Neural cell (in vitro differentiated cells): Measurements from ENCODE around the gene ARHGAP5. TPM values are rescaled to one million over a fixed set of nuclear protein-coding genes. Genes with fewer than 3 reads are reported as not detected.

Experiments
- H2AFZ ChIP-seq: fragments of 200-600, 300-800 bp; sonication (generic), shearing (Covaris generic); 2 replicates; pipeline ENCODE4 v1.6.0; 2014; ENCODE audit warnings: low read depth, mild to moderate bottlenecking, antibody characterized with exemption, low read length, moderate library complexity
- H3F3A ChIP-seq: fragments of 200-600 bp; shearing (Covaris generic); 2 replicates; pipeline ENCODE4 v1.6.1; 2016; ENCODE audit warnings: mild to moderate bottlenecking, moderate library complexity, mixed read lengths, antibody characterized with exemption, low read length; ENCODE audit not compliant: insufficient read depth, poor library complexity, severe bottlenecking
- H3K27ac ChIP-seq: fragments of 200-600, 300-800 bp; sonication (generic), shearing (Covaris generic); 2 replicates; pipeline ENCODE4 v1.5.1; 2014; ENCODE audit warnings: mild to moderate bottlenecking, low read length, moderate library complexity
- H3K27me3 ChIP-seq: fragments of 300-800, 200-600 bp; sonication (generic), shearing (Covaris generic); 2 replicates; pipeline ENCODE4 v1.6.0; 2014; ENCODE audit warnings: mild to moderate bottlenecking, low read depth, low read length, moderate library complexity; ENCODE audit not compliant: insufficient read depth
- H3K36me3 ChIP-seq: fragments of 300-800, 200-600 bp; sonication (generic), shearing (Covaris generic); 2 replicates; pipeline ENCODE4 v1.5.1; 2014; ENCODE audit warnings: mild to moderate bottlenecking, antibody characterized with exemption, low read length, moderate library complexity; ENCODE audit not compliant: insufficient read depth
- H3K4me2 ChIP-seq: fragments of 300-800, 200-600 bp; sonication (generic), shearing (Covaris generic); 2 replicates; pipeline ENCODE4 v1.6.0; 2014; ENCODE audit warnings: mild to moderate bottlenecking, low read length
- H3K4me3 ChIP-seq: fragments of 300-800, 200-600 bp; sonication (generic), shearing (Covaris generic); 2 replicates; pipeline ENCODE4 v1.5.1; 2014; ENCODE audit warnings: mild to moderate bottlenecking, low read length, moderate library complexity
- H3K79me2 ChIP-seq: fragments of 200-600 bp; shearing (Covaris generic); replicated peaks from 2 replicates; pipeline ENCODE4 v1.6.0; 2014; ENCODE audit warnings: mild to moderate bottlenecking, low read length, moderate library complexity; ENCODE audit not compliant: insufficient read depth
- H3K9ac ChIP-seq: fragments of 300-800, 200-600 bp; sonication (generic), shearing (Covaris generic); 2 replicates; pipeline ENCODE4 v1.6.1; 2016; ENCODE audit warnings: mild to moderate bottlenecking, low read length, mixed read lengths
- H3K9me2 ChIP-seq: fragments of 200-600 bp; shearing (Covaris generic); 2 replicates; pipeline ENCODE4 v1.6.1; 2016; ENCODE audit warnings: mild to moderate bottlenecking, low read length, mixed read lengths; ENCODE audit not compliant: insufficient read depth
- H3K9me3 ChIP-seq: fragments of 200-600, 300-800 bp; sonication (generic), shearing (Covaris generic); 2 replicates; pipeline ENCODE4 v1.6.1; 2016; ENCODE audit warnings: mild to moderate bottlenecking, mixed run types, low read length, moderate library complexity, mixed read lengths
- H4K20me1 ChIP-seq: fragments of 200-600 bp; shearing (Covaris generic); 2 replicates; pipeline ENCODE4 v1.6.1; 2016; ENCODE audit warnings: mild to moderate bottlenecking, mixed run types; ENCODE audit not compliant: insufficient read depth
- CTCF ChIP-seq: fragments of 450-650 bp; IDR thresholded peaks from 2 replicates; pipeline ENCODE4 v1.5.1; 2014; ENCODE audit warnings: antibody characterized with exemption, mild to moderate bottlenecking, moderate library complexity; ENCODE audit not compliant: poor library complexity, severe bottlenecking
- EP300 ChIP-seq: fragments of 450-650 bp; conservative IDR thresholded peaks from 2 replicates; pipeline ENCODE4 v1.6.1; 2014; ENCODE audit warnings: antibody characterized with exemption, mild to moderate bottlenecking, moderate library complexity; ENCODE audit not compliant: poor library complexity, severe bottlenecking
- EZH2 ChIP-seq: fragments of 200-600, 300-800 bp; shearing (Covaris generic), sonication (generic); IDR thresholded peaks from 2 replicates; pipeline ENCODE4 v1.6.1; 2014; ENCODE audit warnings: antibody characterized with exemption, low read length, borderline replicate concordance, mild to moderate bottlenecking; ENCODE audit not compliant: insufficient read depth, poor library complexity, severe bottlenecking
- MXI1 ChIP-seq: fragments of 450-650 bp; conservative IDR thresholded peaks from 2 replicates; pipeline ENCODE4 v1.6.1; 2014; ENCODE audit warnings: antibody characterized with exemption, mild to moderate bottlenecking; ENCODE audit not compliant: poor library complexity, severe bottlenecking
- POLR2AphosphoS5 ChIP-seq: IDR thresholded peaks from 2 replicates; pipeline ENCODE4 v1.6.1; 2012
- RAD21 ChIP-seq: fragments of 450-650 bp; conservative IDR thresholded peaks from 2 replicates; pipeline ENCODE4 v1.6.1; 2014; ENCODE audit warnings: antibody characterized with exemption, mild to moderate bottlenecking, moderate library complexity
- REST ChIP-seq: IDR thresholded peaks from 2 replicates; pipeline ENCODE4 v1.6.1; 2012; ENCODE audit warnings: borderline replicate concordance
- SMC3 ChIP-seq: fragments of 450-650 bp; conservative IDR thresholded peaks from 2 replicates; pipeline ENCODE4 v1.6.1; 2014; ENCODE audit warnings: antibody characterized with exemption, mild to moderate bottlenecking, moderate library complexity; ENCODE audit not compliant: poor library complexity
- TAF1 ChIP-seq: IDR thresholded peaks from 2 replicates; pipeline ENCODE4 v1.6.1; 2012; ENCODE audit warnings: low read depth
- polyA plus RNA-seq: library from polyadenylated mRNA; depleted of rRNA; stranded (reverse); fragments of >200 nt; gene quantifications from 2 replicates; pipeline ENCODE4 v1.2.3, GENCODE V29; 2014

Gene ARHGAP5
- polyA plus RNA-seq, 1 donor from 2014 or later, result 32.2 TPM

GRCh38 chr14:32183151-32184058 is 106.3 kb downstream of the ARHGAP5 start:
- no peaks in the 10 kb centered on the region for H3K36me3 ChIP-seq
- H2AFZ ChIP-seq, result no peak overlapping the region
- H3K4me2 ChIP-seq, result no peak overlapping the region
- H3K9me2 ChIP-seq, result no peaks in the 10 kb centered on the region
- H3K9me3 ChIP-seq, result no peaks in the 10 kb centered on the region
- no peak overlapping the region for H3K4me3 ChIP-seq
- H3K27me3 ChIP-seq, result no peaks in the 10 kb centered on the region
- no peaks in the 10 kb centered on the region for H3K79me2 ChIP-seq
- no peak overlapping the region for H3K9ac ChIP-seq
- no peak for TF ChIP-seq SMC3
- TF ChIP-seq CTCF, result no peak
- TF ChIP-seq EP300, result no peak
- TF ChIP-seq RAD21, result no peak
- no peak for TF ChIP-seq REST
- TF ChIP-seq EZH2, result no peak
- no peak for TF ChIP-seq TAF1
- TF ChIP-seq MXI1, result no peak
- no peak for TF ChIP-seq POLR2AphosphoS5
- H4K20me1 ChIP-seq, result no peaks in the 10 kb centered on the region
- no peaks in the 10 kb centered on the region for H3F3A ChIP-seq
- no peak overlapping the region for H3K27ac ChIP-seq

GRCh38 chr14:32185097-32185496 is 108.0 kb downstream of the ARHGAP5 start:
- no peaks in the 10 kb centered on the region for H4K20me1 ChIP-seq
- no peaks in the 10 kb centered on the region for H3K79me2 ChIP-seq
- no peak overlapping the region for H3K4me2 ChIP-seq
- no peak overlapping the region for H3K4me3 ChIP-seq
- no peak for TF ChIP-seq EZH2
- TF ChIP-seq POLR2AphosphoS5, result no peak
- no peak for TF ChIP-seq TAF1
- TF ChIP-seq MXI1, result no peak
- no peak for TF ChIP-seq EP300
- TF ChIP-seq RAD21, result no peak
- no peak for TF ChIP-seq SMC3
- no peak for TF ChIP-seq CTCF
- TF ChIP-seq REST, result no peak
- H3K9me3 ChIP-seq, result no peaks in the 10 kb centered on the region
- no peaks in the 10 kb centered on the region for H3K27me3 ChIP-seq
- H3K9me2 ChIP-seq, result no peaks in the 10 kb centered on the region
- no peak overlapping the region for H3K27ac ChIP-seq
- no peak overlapping the region for H2AFZ ChIP-seq
- H3K36me3 ChIP-seq, result no peaks in the 10 kb centered on the region
- H3K9ac ChIP-seq, result no peak overlapping the region
- no peaks in the 10 kb centered on the region for H3F3A ChIP-seq
